ENCODE results near the gene ELAPOR1.

ELAPOR1 gene

GRCh38 chr1:109096120-109096519 is 17.8 kb upstream of the ELAPOR1 start:
- DNase-seq (ENCODE audit: low spot score): no peak

- DNase-seq (ENCODE audit: low spot score): peak; percentile 97
Observed at GRCh38 chr1:109099938-109100773, 13.8 kb upstream of the ELAPOR1 start.

- no peak for DNase-seq (ENCODE audit: low spot score)
Observed at GRCh38 chr1:109104364-109105151, 9.4 kb upstream of the ELAPOR1 start.

GRCh38 chr1:109105881-109106280 is 8.0 kb upstream of the ELAPOR1 start:
- DNase-seq (ENCODE audit: low spot score): no peak

GRCh38 chr1:109107785-109108184 is 6.1 kb upstream of the ELAPOR1 start:
- DNase-seq (ENCODE audit: low spot score): no peak

GRCh38 chr1:109109906-109110305 is 4.0 kb upstream of the ELAPOR1 start:
- no peak for DNase-seq (ENCODE audit: low spot score)

GRCh38 chr1:109111386-109112055 is 2.4 kb upstream of the ELAPOR1 start:
- no peak for DNase-seq (ENCODE audit: low spot score)

- peak; percentile 42 for DNase-seq (ENCODE audit: low spot score)
Observed at GRCh38 chr1:109112056-109112651, 1.8 kb upstream of the ELAPOR1 start.

GRCh38 chr1:109112652-109113285 is 1.1 kb upstream of the ELAPOR1 start:
- peak; percentile 91 for DNase-seq (ENCODE audit: low spot score)

- DNase-seq (ENCODE audit: low spot score): no peak
Observed at GRCh38 chr1:109114342-109114674, 393 bp downstream of the ELAPOR1 start.

- no peak for DNase-seq (ENCODE audit: low spot score)
Observed at GRCh38 chr1:109115685-109116084, 1.8 kb downstream of the ELAPOR1 start.

- DNase-seq (ENCODE audit: low spot score): no peak
Observed at GRCh38 chr1:109116286-109116685, 2.4 kb downstream of the ELAPOR1 start.

GRCh38 chr1:109118089-109118488 is 4.2 kb downstream of the ELAPOR1 start:
- no peak for DNase-seq (ENCODE audit: low spot score)

GRCh38 chr1:109120356-109120755 is 6.4 kb downstream of the ELAPOR1 start:
- DNase-seq (ENCODE audit: low spot score): no peak

GRCh38 chr1:109131059-109131458 is 17.1 kb downstream of the ELAPOR1 start:
- DNase-seq (ENCODE audit: low spot score): no peak

- DNase-seq (ENCODE audit: low spot score): no peak
Observed at GRCh38 chr1:109131800-109132199, 17.9 kb downstream of the ELAPOR1 start.

- no peak for DNase-seq (ENCODE audit: low spot score)
Observed at GRCh38 chr1:109133002-109133706, 19.2 kb downstream of the ELAPOR1 start.

GRCh38 chr1:109133815-109134214 is 19.9 kb downstream of the ELAPOR1 start:
- DNase-seq (ENCODE audit: low spot score): no peak

- DNase-seq (ENCODE audit: low spot score): peak; percentile 24
Observed at GRCh38 chr1:109134423-109134822, 20.5 kb downstream of the ELAPOR1 start.

- no peak for DNase-seq (ENCODE audit: low spot score)
Observed at GRCh38 chr1:109135940-109136339, 22.0 kb downstream of the ELAPOR1 start.

- no peak for DNase-seq (ENCODE audit: low spot score)
Observed at GRCh38 chr1:109136766-109137165, 22.9 kb downstream of the ELAPOR1 start.

Measured in SK-N-DZ (cell line).